ENCODE measurements around the gene R3HCC1L.

Gene R3HCC1L

GRCh38 chr10:98276311-98276710 is 141.9 kb downstream of the R3HCC1L start:
- no peak overlapping the region for H3K27ac ChIP-seq (ENCODE audit: low read depth, low read length)
- H3K36me3 ChIP-seq (ENCODE audit: control insufficient read depth in 5 of 5, insufficient read depth in 5 of 5, low read length in 5 of 5), result no peaks in the 10 kb centered on the region
- H3K27me3 ChIP-seq (ENCODE audit: control insufficient read depth in 5 of 5, insufficient read depth in 4 of 5, low read length in 5 of 5), result peaks cover 0 to 8% (median 4%) of the 10 kb centered on the region in 5 donors
- no peaks in the 10 kb centered on the region for H3K4me1 ChIP-seq (ENCODE audit: control insufficient read depth in 5 of 5, insufficient read depth in 5 of 5, low read length in 5 of 5)
- no peak overlapping the region for H3K9ac ChIP-seq (ENCODE audit: low read length in 5 of 5)
- no peaks in the 10 kb centered on the region for H3K9me3 ChIP-seq (ENCODE audit: control insufficient read depth in 5 of 5, low read length in 5 of 5)
- no peak overlapping the region for H3K4me3 ChIP-seq (ENCODE audit: low read depth in 1 of 5, low read length in 5 of 5)

- Histone ChIP-seq H3K4me1 (ENCODE audit: control insufficient read depth in 5 of 5, insufficient read depth in 5 of 5, low read length in 5 of 5) (peaks cover 0 to 3% (median 0%) of the 10 kb centered on the region in 5 donors), H3K27ac (ENCODE audit: low read depth, low read length) (no peak overlapping the region), H3K4me3 (ENCODE audit: low read depth in 1 of 5, low read length in 5 of 5) (no peak overlapping the region), H3K9me3 (ENCODE audit: control insufficient read depth in 5 of 5, low read length in 5 of 5) (no peaks in the 10 kb centered on the region), H3K27me3 (ENCODE audit: control insufficient read depth in 5 of 5, insufficient read depth in 4 of 5, low read length in 5 of 5) (peaks cover 0 to 6% (median 3%) of the 10 kb centered on the region in 5 donors), H3K36me3 (ENCODE audit: control insufficient read depth in 5 of 5, insufficient read depth in 5 of 5, low read length in 5 of 5) (no peaks in the 10 kb centered on the region), H3K9ac (ENCODE audit: low read length in 5 of 5) (no peak overlapping the region)
Observed at GRCh38 chr10:98285416-98285815, 151.0 kb downstream of the R3HCC1L start.

DNA sequence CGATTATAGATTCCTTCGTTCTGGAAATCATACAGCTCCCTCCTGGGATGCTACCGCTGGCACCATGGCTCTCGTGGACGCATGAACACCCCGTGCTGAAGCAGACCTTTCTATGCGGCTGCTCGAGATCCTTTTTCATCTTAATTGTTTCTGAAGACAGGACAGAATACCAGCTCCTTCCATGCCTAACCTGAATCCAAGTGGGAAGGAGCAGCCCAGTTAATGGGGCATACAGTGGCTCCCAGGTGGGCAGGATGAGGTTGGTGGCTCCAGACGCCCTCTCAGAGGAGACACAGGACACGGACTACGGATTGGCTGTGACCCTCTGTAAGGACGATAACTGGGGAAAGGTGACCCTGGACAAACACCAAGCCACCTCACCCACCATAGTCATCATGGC is 152.0 kb downstream of the R3HCC1L start:
- Histone ChIP-seq H3K4me3 (ENCODE audit: low read depth in 1 of 5, low read length in 5 of 5) (no peak overlapping the region), H3K9me3 (ENCODE audit: control insufficient read depth in 5 of 5, low read length in 5 of 5) (no peaks in the 10 kb centered on the region), H3K36me3 (ENCODE audit: control insufficient read depth in 5 of 5, insufficient read depth in 5 of 5, low read length in 5 of 5) (no peaks in the 10 kb centered on the region), H3K27me3 (ENCODE audit: control insufficient read depth in 5 of 5, insufficient read depth in 4 of 5, low read length in 5 of 5) (peaks cover 0 to 6% (median 3%) of the 10 kb centered on the region in 5 donors), H3K27ac (ENCODE audit: low read depth, low read length) (no peak overlapping the region), H3K4me1 (ENCODE audit: control insufficient read depth in 5 of 5, insufficient read depth in 5 of 5, low read length in 5 of 5) (peaks cover 0 to 3% (median 0%) of the 10 kb centered on the region in 5 donors), H3K9ac (ENCODE audit: low read length in 5 of 5) (no peak overlapping the region)

DNA sequence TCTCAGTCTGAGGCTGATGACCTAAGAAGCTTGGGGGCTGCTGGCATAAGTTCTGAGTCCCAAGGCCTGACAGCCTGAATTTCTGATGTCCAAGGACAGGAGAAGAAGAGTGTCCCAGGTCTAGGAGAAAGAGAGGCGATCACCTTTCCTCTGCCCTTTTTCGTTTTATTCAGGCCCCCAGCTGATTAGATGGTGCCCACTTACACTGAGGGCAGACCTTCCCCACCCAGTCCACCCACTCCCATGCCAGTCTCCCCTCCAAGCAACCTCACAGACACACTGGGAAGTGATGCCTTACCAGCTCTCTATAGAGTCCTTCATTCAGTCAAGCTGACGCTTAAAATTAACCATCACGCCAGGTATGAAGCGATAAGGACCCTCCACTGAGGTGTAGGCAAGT is 152.9 kb downstream of the R3HCC1L start:
- Histone ChIP-seq H3K27me3 (ENCODE audit: control insufficient read depth in 5 of 5, insufficient read depth in 4 of 5, low read length in 5 of 5) (peaks cover 0 to 9% (median 3%) of the 10 kb centered on the region in 5 donors), H3K9ac (ENCODE audit: low read length in 5 of 5) (no peak overlapping the region), H3K36me3 (ENCODE audit: control insufficient read depth in 5 of 5, insufficient read depth in 5 of 5, low read length in 5 of 5) (no peaks in the 10 kb centered on the region), H3K9me3 (ENCODE audit: control insufficient read depth in 5 of 5, low read length in 5 of 5) (no peaks in the 10 kb centered on the region), H3K4me1 (ENCODE audit: control insufficient read depth in 5 of 5, insufficient read depth in 5 of 5, low read length in 5 of 5) (peaks cover 0 to 3% (median 0%) of the 10 kb centered on the region in 5 donors), H3K4me3 (ENCODE audit: low read depth in 1 of 5, low read length in 5 of 5) (no peak overlapping the region), H3K27ac (ENCODE audit: low read depth, low read length) (no peak overlapping the region)

DNA sequence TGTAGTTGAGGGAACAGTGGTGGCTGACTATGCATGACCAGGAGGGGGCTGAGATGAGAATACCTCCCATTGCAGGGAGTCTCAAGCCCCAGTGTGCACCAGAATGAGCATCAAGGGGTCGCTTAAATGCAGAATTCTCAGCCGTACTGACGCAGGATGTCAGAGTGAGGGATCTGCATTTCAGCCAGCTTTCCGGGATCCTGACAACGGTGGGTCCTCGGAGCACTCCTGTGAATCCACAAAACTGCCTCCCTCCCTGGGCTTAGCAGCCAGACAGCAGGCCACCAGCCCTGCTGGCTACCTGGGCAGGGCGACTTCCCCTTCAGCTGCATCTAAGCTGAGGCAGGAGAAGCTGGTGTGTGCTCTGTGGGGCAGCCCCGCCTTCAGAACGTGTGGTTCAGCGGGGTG is 155.3 kb downstream of the R3HCC1L start:
- H3K27me3 ChIP-seq (ENCODE audit: control insufficient read depth in 5 of 5, insufficient read depth in 4 of 5, low read length in 5 of 5), result peaks cover 0 to 9% (median 3%) of the 10 kb centered on the region in 5 donors
- no peak overlapping the region for H3K9ac ChIP-seq (ENCODE audit: low read length in 5 of 5)
- H3K4me1 ChIP-seq (ENCODE audit: control insufficient read depth in 5 of 5, insufficient read depth in 5 of 5, low read length in 5 of 5), result peaks cover 2 to 15% (median 11%) of the 10 kb centered on the region in 5 donors
- H3K9me3 ChIP-seq (ENCODE audit: control insufficient read depth in 5 of 5, low read length in 5 of 5), result no peaks in the 10 kb centered on the region
- no peak overlapping the region for H3K27ac ChIP-seq (ENCODE audit: low read depth, low read length)
- no peaks in the 10 kb centered on the region for H3K36me3 ChIP-seq (ENCODE audit: control insufficient read depth in 5 of 5, insufficient read depth in 5 of 5, low read length in 5 of 5)
- H3K4me3 ChIP-seq (ENCODE audit: low read depth in 1 of 5, low read length in 5 of 5), result no peak overlapping the region

DNA sequence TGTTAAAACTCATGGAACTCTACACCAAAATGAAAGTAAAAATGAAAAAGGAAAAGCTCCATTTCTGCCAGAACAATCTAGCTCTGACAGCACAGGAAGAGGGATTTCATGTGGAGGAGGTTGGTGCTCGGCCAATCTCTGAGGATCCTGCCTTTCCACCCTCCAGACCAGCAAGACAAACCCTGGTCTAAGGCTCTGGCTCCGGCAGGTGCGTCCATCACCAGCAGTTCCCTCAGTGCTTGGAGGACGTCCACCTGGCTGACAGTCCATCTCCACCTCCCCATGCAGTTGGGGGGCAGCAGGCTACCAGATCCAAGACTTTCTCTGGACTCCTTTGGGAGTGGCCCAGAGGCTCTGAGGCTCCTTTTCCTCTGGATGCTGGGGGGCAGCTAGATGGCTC is 158.5 kb downstream of the R3HCC1L start:
- H3K4me3 ChIP-seq (ENCODE audit: low read depth in 1 of 5, low read length in 5 of 5), result no peak overlapping the region
- no peaks in the 10 kb centered on the region for H3K36me3 ChIP-seq (ENCODE audit: control insufficient read depth in 5 of 5, insufficient read depth in 5 of 5, low read length in 5 of 5)
- H3K27ac ChIP-seq (ENCODE audit: low read depth, low read length), result no peak overlapping the region
- H3K27me3 ChIP-seq (ENCODE audit: control insufficient read depth in 5 of 5, insufficient read depth in 4 of 5, low read length in 5 of 5), result peaks cover 0 to 3% (median 0%) of the 10 kb centered on the region in 5 donors
- H3K9ac ChIP-seq (ENCODE audit: low read length in 5 of 5), result no peak overlapping the region
- H3K4me1 ChIP-seq (ENCODE audit: control insufficient read depth in 5 of 5, insufficient read depth in 5 of 5, low read length in 5 of 5), result peaks cover 2 to 21% (median 12%) of the 10 kb centered on the region in 5 donors
- H3K9me3 ChIP-seq (ENCODE audit: control insufficient read depth in 5 of 5, low read length in 5 of 5), result no peaks in the 10 kb centered on the region

GRCh38 chr10:98293550-98294269 is 159.3 kb downstream of the R3HCC1L start:
- Histone ChIP-seq H3K27ac (ENCODE audit: low read depth, low read length) (no peak overlapping the region), H3K4me1 (ENCODE audit: control insufficient read depth in 5 of 5, insufficient read depth in 5 of 5, low read length in 5 of 5) (peaks cover 2 to 21% (median 12%) of the 10 kb centered on the region in 5 donors)

GRCh38 chr10:98294270-98294627 is 159.8 kb downstream of the R3HCC1L start:
- Histone ChIP-seq H3K4me1 (ENCODE audit: control insufficient read depth in 5 of 5, insufficient read depth in 5 of 5, low read length in 5 of 5) (peaks cover 2 to 21% (median 12%) of the 10 kb centered on the region in 5 donors), H3K4me3 (ENCODE audit: low read depth in 1 of 5, low read length in 5 of 5) (no peak overlapping the region), H3K27ac (ENCODE audit: low read depth, low read length) (no peak overlapping the region), H3K27me3 (ENCODE audit: control insufficient read depth in 5 of 5, insufficient read depth in 4 of 5, low read length in 5 of 5) (peaks cover 0 to 3% (median 0%) of the 10 kb centered on the region in 5 donors), H3K9ac (ENCODE audit: low read length in 5 of 5) (no peak overlapping the region), H3K9me3 (ENCODE audit: control insufficient read depth in 5 of 5, low read length in 5 of 5) (no peaks in the 10 kb centered on the region), H3K36me3 (ENCODE audit: control insufficient read depth in 5 of 5, insufficient read depth in 5 of 5, low read length in 5 of 5) (no peaks in the 10 kb centered on the region)

More at GRCh38 chr10:98293550-98294269, 159.3 kb downstream of the R3HCC1L start:
- H3K9ac ChIP-seq (ENCODE audit: low read length in 5 of 5), result no peak overlapping the region
- H3K27me3 ChIP-seq (ENCODE audit: control insufficient read depth in 5 of 5, insufficient read depth in 4 of 5, low read length in 5 of 5), result peaks cover 0 to 3% (median 0%) of the 10 kb centered on the region in 5 donors
- no peaks in the 10 kb centered on the region for H3K9me3 ChIP-seq (ENCODE audit: control insufficient read depth in 5 of 5, low read length in 5 of 5)
- H3K4me3 ChIP-seq (ENCODE audit: low read depth in 1 of 5, low read length in 5 of 5), result no peak overlapping the region
- H3K36me3 ChIP-seq (ENCODE audit: control insufficient read depth in 5 of 5, insufficient read depth in 5 of 5, low read length in 5 of 5), result no peaks in the 10 kb centered on the region

All from subcutaneous abdominal adipose tissue (tissue), 5 donors.